NCI-H2196 treated with DMSO at 0.1 percent for 48 hours (cell line): ENCODE data around the gene LRSAM1.

Experiments
- DNase-seq: peaks from one replicate; lab custom pipeline; 2025; ENCODE audit not compliant: unreplicated experiment; lab: John Stamatoyannopoulos, UW

Gene LRSAM1

DNA sequence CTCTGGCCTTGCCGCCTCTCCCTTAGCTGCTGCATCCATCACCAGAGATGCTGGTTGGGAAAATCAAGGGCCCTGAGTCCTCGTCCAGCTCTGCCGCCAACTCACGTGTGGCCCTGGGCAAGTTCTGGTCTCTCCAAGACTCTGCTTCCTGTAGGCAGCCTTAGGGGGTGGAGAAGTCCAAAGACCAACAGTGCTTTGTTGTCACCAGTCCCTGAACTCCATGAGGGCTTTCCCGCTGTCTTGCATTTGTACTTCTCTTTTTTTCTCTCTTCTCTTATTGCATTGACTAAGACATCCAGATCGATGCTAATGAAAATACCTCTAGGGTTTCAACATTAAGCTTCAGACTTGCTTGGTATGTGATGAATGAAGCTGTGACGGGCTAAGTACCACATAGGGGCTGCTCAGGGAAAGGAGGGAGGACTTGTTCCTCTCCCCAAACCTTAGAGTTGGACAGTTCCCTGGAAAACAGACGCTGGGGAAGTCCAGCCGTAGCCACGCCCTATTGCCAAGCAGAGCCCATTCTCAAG, 97.1 kb downstream of the LRSAM1 start:
- DNase-seq: no peak

DNA sequence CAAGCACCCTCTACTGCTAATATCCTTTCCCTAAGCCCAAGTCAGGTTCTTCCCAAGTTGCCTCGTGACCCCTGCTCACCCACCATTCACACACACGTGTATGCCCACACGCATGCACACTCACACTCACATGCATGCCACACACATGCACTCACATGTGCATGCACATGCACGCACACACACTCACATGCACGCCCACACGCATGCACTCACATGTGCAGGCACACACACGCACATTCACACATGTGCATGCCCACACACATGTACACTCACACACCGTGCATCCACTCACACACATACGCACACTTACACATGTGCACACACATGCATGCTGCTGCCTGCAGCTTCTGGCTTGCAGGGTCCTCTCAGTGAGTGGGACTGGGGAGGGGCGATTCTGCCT, 97.9 kb downstream of the LRSAM1 start:
- DNase-seq: no peak

DNA sequence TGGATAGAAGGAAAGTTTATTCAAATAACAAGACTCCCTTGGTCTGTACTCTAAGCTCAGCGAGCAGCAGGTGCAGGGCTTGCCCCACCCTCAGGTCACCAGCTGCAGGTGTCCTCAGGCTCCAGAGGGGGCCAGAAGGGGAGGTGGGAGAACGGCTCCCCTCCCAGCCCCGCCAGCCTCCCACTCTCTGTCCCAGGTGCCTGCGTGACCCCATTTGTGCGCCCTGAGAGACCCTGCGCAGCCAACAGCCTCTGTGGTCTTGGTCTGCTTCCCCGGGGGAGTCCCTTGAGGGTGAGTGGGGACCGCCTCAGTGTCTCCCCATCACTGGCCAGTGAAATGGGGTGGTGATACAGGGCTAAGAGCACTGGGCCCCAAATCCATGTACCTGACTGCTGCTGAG, 98.4 kb downstream of the LRSAM1 start:
- DNase-seq: no peak

DNA sequence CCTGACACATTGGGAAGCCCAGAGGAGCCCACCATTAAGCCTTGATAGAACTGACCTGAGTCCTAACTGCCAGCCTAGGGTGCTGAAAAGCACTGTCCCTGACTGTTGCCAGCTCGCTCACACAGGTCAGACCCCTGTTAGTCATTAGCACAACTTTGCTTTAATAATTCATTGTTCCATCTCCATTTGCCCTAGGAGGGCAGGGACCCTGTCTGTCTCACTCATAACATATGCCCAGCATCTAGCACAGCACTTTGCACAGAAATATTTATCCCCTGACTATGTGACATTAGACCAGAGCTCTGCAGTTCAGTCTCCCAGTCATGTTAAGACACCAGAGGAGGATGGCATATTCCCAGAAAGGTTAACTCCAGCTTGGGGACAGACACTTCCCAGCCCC, 99.0 kb downstream of the LRSAM1 start:
- DNase-seq: no peak

DNA sequence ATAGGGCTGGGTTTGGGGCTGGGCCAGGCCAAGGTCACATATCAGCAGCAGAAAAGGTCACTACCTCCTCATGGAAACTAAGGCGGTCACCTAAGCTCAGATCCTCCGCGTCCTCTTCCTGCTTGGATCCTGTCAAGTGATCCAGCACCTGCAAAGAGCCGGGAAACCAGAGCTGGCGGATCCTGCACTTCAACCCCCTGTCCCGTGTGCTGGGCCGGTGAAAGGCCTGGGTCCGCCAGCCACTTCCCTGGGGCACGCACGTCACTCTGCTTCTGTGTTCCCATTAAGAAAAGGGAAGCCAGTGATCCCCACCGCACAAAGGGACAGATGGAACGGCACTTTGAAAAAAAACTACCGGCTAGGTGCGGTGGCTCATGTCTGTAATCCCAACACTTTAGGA, 99.4 kb downstream of the LRSAM1 start:
- DNase-seq: no peak
